PC-3 (cell line): ENCODE results near the gene PHKA1.
"Not testable (repeated sequence)": the region's sequence is repeated elsewhere in the genome, so short reads cannot be mapped to it uniquely, and the experiment has no call there.

Source experiments
- EZH2 ChIP-seq: fragments of 300-600 bp; sonication (generic); IDR thresholded peaks from one replicate; pipeline ENCODE4 v1.6.1; 2017; ENCODE audit warnings: antibody characterized with exemption, mild to moderate bottlenecking, low read length; ENCODE audit not compliant: unreplicated experiment
- TF ChIP-seq, protein P1 (sequence below): fragments of 300-600 bp; sonication (generic); conservative IDR thresholded peaks from 2 replicates; pipeline ENCODE4 v1.5.1; 2017; ENCODE audit warnings: antibody characterized with exemption, low read depth, mild to moderate bottlenecking, low read length

DNA sequence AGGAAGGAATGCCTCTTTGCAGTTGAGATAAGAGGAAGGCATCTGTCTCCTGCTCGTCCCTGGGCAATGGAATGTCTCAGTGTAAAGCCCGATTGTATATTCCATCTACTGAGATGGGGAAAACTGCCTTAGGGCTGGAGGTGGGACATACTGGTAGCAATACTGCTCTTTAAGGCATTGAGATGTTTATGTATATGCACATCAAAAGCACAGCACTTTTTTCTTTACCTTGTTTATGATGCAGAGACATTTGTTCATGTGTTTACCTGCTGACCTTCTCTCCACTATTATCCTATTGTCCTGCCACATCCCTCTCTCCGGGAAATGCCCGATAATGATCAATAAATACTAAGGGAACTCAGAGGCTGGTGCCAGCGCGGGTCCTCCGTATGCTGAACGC is 19.5 kb upstream of the PHKA1 start:
- TF ChIP-seq, protein P1, sequence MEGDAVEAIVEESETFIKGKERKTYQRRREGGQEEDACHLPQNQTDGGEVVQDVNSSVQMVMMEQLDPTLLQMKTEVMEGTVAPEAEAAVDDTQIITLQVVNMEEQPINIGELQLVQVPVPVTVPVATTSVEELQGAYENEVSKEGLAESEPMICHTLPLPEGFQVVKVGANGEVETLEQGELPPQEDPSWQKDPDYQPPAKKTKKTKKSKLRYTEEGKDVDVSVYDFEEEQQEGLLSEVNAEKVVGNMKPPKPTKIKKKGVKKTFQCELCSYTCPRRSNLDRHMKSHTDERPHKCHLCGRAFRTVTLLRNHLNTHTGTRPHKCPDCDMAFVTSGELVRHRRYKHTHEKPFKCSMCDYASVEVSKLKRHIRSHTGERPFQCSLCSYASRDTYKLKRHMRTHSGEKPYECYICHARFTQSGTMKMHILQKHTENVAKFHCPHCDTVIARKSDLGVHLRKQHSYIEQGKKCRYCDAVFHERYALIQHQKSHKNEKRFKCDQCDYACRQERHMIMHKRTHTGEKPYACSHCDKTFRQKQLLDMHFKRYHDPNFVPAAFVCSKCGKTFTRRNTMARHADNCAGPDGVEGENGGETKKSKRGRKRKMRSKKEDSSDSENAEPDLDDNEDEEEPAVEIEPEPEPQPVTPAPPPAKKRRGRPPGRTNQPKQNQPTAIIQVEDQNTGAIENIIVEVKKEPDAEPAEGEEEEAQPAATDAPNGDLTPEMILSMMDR: not testable (repeated sequence)
- TF ChIP-seq EZH2: not testable (repeated sequence)
